NT2/D1 (cell line): ENCODE data around the gene SYNDIG1.

Source experiments
- DNase-seq: peaks from one replicate; pipeline ENCODE4 v3.0.0-alpha.2; 2011; ENCODE audit warnings: low read depth, low spot score
- H3K27me3 ChIP-seq: 2 replicates; pipeline ENCODE4 v1.6.0; 2011; ENCODE audit warnings: mild to moderate bottlenecking; ENCODE audit not compliant: insufficient read length, insufficient read depth
- H3K36me3 ChIP-seq: 2 replicates; pipeline ENCODE4 v1.6.1; 2011; ENCODE audit warnings: mild to moderate bottlenecking, low read length, mixed read lengths; ENCODE audit not compliant: insufficient read depth, insufficient read length
- H3K4me1 ChIP-seq: 2 replicates; pipeline ENCODE4 v1.5.1; 2011; ENCODE audit not compliant: insufficient read depth, insufficient read length
- H3K4me3 ChIP-seq: 2 replicates; pipeline ENCODE4 v1.5.1; 2011; ENCODE audit warnings: low read depth; ENCODE audit not compliant: insufficient read length
- H3K9ac ChIP-seq: 2 replicates; pipeline ENCODE4 v1.6.0; 2011; ENCODE audit warnings: low read depth; ENCODE audit not compliant: insufficient read length
- H3K9me3 ChIP-seq: 2 replicates; pipeline ENCODE4 v1.5.1; 2011; ENCODE audit warnings: mild to moderate bottlenecking, low read length; ENCODE audit not compliant: insufficient read depth
- SUZ12 ChIP-seq: IDR thresholded peaks from 2 replicates; pipeline ENCODE4 v1.6.1; 2011; ENCODE audit not compliant: insufficient read length, insufficient read depth; ENCODE audit errors: extremely low read depth
- YY1 ChIP-seq: IDR thresholded peaks from 2 replicates; pipeline ENCODE4 v1.6.1; 2011; ENCODE audit not compliant: insufficient read length, insufficient read depth
- ZNF274 ChIP-seq: IDR thresholded peaks from 2 replicates; pipeline ENCODE4 v1.6.1; 2011; ENCODE audit warnings: mild to moderate bottlenecking, low read depth, low read length

SYNDIG1 gene

DNA sequence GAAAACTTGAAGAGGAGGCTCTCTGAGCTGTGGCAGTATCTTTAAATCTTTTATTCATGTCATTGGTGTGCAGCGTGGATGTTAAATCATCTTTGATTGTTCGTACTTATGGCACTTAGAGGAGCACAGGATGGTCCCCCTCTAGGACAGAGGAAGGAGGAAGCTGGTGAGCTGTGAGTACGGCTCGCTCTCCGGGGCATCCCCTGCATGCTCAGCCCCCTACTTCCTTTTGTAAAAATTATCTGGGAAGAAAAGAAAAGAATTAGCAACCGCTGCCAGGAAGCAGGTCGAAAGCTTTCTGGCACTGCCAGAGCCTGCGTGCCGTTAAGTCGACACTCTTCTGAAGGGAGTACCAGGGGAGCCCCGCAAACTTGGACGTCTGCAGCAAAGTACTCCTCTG, 158.5 kb downstream of the SYNDIG1 start:
- H3K36me3 ChIP-seq = no peaks in the 10 kb centered on the region
- H3K4me3 ChIP-seq = no peak overlapping the region
- H3K27me3 ChIP-seq = no peaks in the 10 kb centered on the region
- H3K9ac ChIP-seq = no peak overlapping the region
- no peaks in the 10 kb centered on the region for H3K4me1 ChIP-seq
- no peak for DNase-seq
- no peak for TF ChIP-seq ZNF274
- no peak for TF ChIP-seq SUZ12
- no peak for TF ChIP-seq YY1
- H3K9me3 ChIP-seq = no peaks in the 10 kb centered on the region

DNA sequence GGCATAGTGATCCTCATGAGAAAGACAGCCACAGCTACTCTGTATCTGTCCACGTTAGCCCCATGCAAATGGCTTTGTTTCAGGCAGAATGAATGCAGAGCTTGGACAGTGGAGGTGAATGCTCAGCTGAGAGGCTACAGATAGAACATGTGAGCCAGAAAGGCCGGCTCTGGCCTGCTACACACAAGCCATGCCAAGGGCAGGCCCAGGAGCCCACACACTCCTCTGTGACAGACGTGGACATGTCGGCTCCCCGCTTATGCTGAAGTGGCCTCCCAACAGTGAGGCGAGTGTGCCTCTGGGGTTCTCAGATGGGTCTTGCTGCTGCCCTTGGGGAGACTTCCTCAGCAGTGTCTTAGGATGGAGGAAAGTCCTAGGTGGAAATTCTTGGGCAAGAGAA, 159.6 kb downstream of the SYNDIG1 start:
- TF ChIP-seq YY1 = no peak
- no peak for TF ChIP-seq SUZ12
- no peaks in the 10 kb centered on the region for H3K27me3 ChIP-seq
- H3K36me3 ChIP-seq = no peaks in the 10 kb centered on the region
- no peak overlapping the region for H3K9ac ChIP-seq
- no peaks in the 10 kb centered on the region for H3K4me1 ChIP-seq
- no peaks in the 10 kb centered on the region for H3K9me3 ChIP-seq
- no peak for DNase-seq
- H3K4me3 ChIP-seq = no peak overlapping the region

DNA sequence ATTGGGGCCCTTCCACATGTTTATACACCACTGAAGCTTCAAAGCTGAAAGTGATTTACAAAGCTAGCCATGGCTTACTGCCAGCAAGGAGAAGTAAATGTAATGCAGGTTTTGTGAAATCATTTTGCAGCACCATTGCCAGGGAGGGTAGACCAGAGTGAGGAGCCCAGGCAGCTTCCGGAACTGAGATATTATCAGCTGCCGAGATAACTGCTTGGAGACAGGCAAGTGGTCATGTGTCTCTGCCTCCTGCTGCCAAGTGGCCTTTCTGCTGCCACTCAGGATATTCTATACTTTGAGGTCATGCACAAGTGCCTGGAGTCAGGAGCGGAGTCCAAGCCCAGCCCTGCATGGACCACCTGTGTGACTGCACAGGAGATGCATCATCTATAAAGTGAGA, 160.2 kb downstream of the SYNDIG1 start:
- H3K36me3 ChIP-seq = no peaks in the 10 kb centered on the region
- no peak for DNase-seq
- no peak overlapping the region for H3K9ac ChIP-seq
- H3K4me3 ChIP-seq = no peak overlapping the region
- H3K27me3 ChIP-seq = no peaks in the 10 kb centered on the region
- no peak for TF ChIP-seq SUZ12
- no peak for TF ChIP-seq YY1
- no peaks in the 10 kb centered on the region for H3K9me3 ChIP-seq
- peaks cover under 1% of the 10 kb centered on the region for H3K4me1 ChIP-seq

DNA sequence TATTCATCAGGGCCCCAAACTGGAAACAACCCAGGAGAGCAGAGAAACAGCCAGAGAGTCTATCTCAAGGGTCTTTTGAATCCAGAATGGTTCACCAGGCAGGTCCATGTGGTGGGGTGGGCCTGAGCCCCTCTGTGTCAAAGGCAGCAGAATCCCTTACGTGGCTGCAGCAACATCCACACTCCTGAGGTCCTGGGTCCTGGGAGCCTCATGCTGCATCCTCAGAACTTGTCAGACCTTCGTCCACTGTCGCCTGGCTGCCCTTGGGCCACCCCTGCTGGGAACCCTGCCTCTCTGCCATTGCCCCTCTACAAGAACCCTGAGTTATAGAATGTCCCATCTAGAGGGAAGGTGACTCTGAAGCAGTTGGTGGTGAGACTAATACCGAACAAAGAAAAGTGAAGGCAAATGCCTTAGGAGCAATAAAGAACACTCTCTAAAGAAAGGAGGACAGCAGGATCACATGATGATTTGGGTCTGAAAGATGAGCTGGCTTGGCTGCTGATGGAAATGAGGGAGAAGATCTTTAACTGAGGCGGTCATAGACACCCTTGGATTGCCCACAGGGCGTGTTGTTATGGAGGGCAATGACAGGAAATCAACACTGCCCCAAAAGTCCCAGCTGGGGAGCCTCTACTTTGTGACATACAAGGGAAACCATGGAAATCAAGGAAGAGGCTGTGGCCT, 161.2 kb downstream of the SYNDIG1 start:
- DNase-seq = no peak
- peaks cover 5% of the 10 kb centered on the region for H3K4me1 ChIP-seq
- no peaks in the 10 kb centered on the region for H3K36me3 ChIP-seq
- no peak overlapping the region for H3K9ac ChIP-seq
- no peak for TF ChIP-seq YY1
- no peak for TF ChIP-seq ZNF274
- TF ChIP-seq SUZ12 = no peak
- no peak overlapping the region for H3K4me3 ChIP-seq
- H3K9me3 ChIP-seq = no peaks in the 10 kb centered on the region
- H3K27me3 ChIP-seq = no peaks in the 10 kb centered on the region

DNA sequence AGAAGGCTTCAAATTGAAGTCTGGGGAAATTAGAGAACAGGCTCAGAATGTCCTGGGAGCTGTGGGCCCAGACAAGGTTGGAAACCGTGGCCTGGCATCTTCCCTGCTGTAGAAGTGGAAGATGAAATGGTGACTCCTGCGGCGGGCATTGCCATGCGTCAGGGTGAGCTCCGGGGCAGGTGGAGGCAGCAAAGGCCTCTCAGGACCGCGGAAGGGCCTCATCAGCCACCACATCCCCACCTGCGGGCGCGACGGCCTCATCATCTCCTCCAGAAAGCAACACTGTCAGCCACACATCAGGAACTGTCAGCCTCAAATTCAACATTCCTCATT, 161.7 kb downstream of the SYNDIG1 start:
- H3K9ac ChIP-seq = no peak overlapping the region
- no peaks in the 10 kb centered on the region for H3K27me3 ChIP-seq
- peaks cover 5% of the 10 kb centered on the region for H3K4me1 ChIP-seq
- no peaks in the 10 kb centered on the region for H3K9me3 ChIP-seq
- DNase-seq = no peak
- H3K36me3 ChIP-seq = no peaks in the 10 kb centered on the region
- TF ChIP-seq YY1 (no peak), SUZ12 (no peak), ZNF274 (no peak)
- no peak overlapping the region for H3K4me3 ChIP-seq

DNA sequence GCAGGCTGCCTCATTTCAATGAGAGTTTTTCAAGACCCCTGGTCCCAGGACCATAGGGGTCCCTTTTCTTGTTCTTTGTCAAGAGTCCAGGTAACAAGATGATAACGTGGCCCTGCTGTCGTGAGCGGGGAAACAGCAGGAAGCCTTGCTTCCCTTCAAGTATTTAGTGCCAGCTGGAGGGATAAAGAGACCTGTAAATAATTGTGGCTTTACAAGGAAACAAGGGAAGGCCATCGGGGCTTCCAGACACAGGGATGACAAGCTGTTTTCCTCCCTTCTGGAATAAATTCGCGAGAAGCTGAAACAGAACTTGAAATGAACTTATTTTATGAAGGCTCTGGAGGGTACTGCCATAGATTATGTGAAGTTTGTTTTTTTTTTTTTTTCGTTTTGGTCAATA, 163.2 kb downstream of the SYNDIG1 start:
- Histone ChIP-seq H3K4me3 (no peak overlapping the region), H3K27me3 (no peaks in the 10 kb centered on the region), H3K36me3 (no peaks in the 10 kb centered on the region), H3K4me1 (peaks cover 7% of the 10 kb centered on the region), H3K9me3 (no peaks in the 10 kb centered on the region), H3K9ac (no peak overlapping the region)
- TF ChIP-seq SUZ12 = no peak
- no peak for TF ChIP-seq YY1
- TF ChIP-seq ZNF274 = no peak
- DNase-seq = no peak

DNA sequence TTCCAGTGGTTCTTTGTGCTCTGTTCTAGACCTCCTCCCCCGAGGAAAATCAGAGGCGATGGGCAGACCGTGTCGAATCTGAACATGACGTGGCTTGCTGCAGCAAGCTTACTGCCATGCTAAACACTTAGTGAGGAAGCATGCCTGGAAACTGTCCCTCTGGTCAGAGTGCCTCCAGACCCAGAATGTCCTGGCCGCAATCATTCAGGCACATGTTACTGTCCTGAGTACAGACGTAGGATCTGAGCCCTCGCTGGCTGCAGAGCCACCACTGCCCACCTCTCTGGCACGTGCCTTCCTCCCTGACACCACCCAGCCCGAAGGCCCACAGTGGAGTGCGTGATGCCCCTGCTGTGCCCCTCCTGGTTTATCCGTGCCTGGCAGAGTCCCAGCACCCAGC, 163.6 kb downstream of the SYNDIG1 start:
- Histone ChIP-seq H3K4me1 (peaks cover 7% of the 10 kb centered on the region), H3K27me3 (no peaks in the 10 kb centered on the region), H3K9me3 (no peaks in the 10 kb centered on the region), H3K36me3 (no peaks in the 10 kb centered on the region), H3K4me3 (no peak overlapping the region), H3K9ac (no peak overlapping the region)
- DNase-seq = no peak
- TF ChIP-seq YY1 (no peak), SUZ12 (no peak), ZNF274 (no peak)

DNA sequence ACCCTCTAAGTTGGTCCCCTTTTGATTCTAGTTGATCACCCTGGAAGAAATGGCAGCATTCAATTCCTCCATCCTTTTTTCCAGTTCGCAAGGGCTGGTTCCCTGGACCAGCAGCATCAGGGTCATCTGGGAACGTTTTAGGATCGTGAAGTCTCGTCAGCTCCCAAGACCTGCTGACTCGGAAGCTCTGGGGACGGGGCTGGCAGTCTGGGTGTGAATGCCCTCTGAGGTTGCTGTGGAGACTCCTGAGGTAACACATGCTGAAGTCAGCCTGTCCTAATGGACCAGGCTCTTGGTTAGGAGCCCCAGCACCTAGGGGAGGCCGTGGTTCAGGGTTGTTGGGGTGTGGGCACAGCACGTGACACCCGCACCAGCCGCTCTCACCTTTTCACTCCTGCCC, 164.1 kb downstream of the SYNDIG1 start:
- TF ChIP-seq YY1 (no peak), ZNF274 (no peak), SUZ12 (no peak)
- no peak overlapping the region for H3K9ac ChIP-seq
- no peaks in the 10 kb centered on the region for H3K9me3 ChIP-seq
- no peaks in the 10 kb centered on the region for H3K36me3 ChIP-seq
- H3K4me3 ChIP-seq = no peak overlapping the region
- H3K27me3 ChIP-seq = no peaks in the 10 kb centered on the region
- H3K4me1 ChIP-seq = peaks cover 7% of the 10 kb centered on the region
- DNase-seq = no peak
